Brain microvascular endothelial cell (primary cell): ENCODE results near the gene IMMP2L.

Experiments used
- DNase-seq: peaks from one replicate; pipeline ENCODE4 v3.0.0-alpha.2; 2020
- H3K27ac ChIP-seq: fragments of 250-450 bp; sonication (Bioruptor Pico); 2 replicates; pipeline ENCODE4 v1.5.1; 2020; ENCODE audit warnings: mild to moderate bottlenecking, moderate library complexity
- H3K27me3 ChIP-seq: fragments of 250-450 bp; sonication (Bioruptor Pico); replicated peaks from 2 replicates; pipeline ENCODE4 v1.5.1; 2020; ENCODE audit warnings: mild to moderate bottlenecking
- H3K36me3 ChIP-seq: fragments of 250-450 bp; sonication (Bioruptor Pico); replicated peaks from 2 replicates; pipeline ENCODE4 v1.5.1; 2020; ENCODE audit warnings: mild to moderate bottlenecking
- H3K4me3 ChIP-seq: 2 replicates; pipeline ENCODE4 v1.5.1; 2011; ENCODE audit warnings: low read depth, mild to moderate bottlenecking, control low read depth, low read length, moderate library complexity
- in situ Hi-C: cut with HindIII; loops from 2 replicates; pipeline ENCODE4 v1.10.0; 2017; ENCODE audit warnings: low sequenced_read_pairs, low pct_ligation_motif_present
- TF ChIP-seq, protein P1 (sequence below): IDR thresholded peaks from 2 replicates; pipeline ENCODE4 v1.5.1; 2011; ENCODE audit warnings: low read depth, mild to moderate bottlenecking, moderate library complexity, low read length, control low read depth, inconsistent platforms; ENCODE audit errors: missing control alignments

Gene IMMP2L

GRCh38 chr7:111146136-111146535 is 416.2 kb downstream of the IMMP2L start:
- in situ Hi-C loops = no loop called here
- no peak for DNase-seq
- no peak overlapping the region for H3K4me3 ChIP-seq
- no peak overlapping the region for H3K27ac ChIP-seq
- H3K27me3 ChIP-seq = no peaks in the 10 kb centered on the region
- H3K36me3 ChIP-seq = no peaks in the 10 kb centered on the region
- TF ChIP-seq, protein P1, sequence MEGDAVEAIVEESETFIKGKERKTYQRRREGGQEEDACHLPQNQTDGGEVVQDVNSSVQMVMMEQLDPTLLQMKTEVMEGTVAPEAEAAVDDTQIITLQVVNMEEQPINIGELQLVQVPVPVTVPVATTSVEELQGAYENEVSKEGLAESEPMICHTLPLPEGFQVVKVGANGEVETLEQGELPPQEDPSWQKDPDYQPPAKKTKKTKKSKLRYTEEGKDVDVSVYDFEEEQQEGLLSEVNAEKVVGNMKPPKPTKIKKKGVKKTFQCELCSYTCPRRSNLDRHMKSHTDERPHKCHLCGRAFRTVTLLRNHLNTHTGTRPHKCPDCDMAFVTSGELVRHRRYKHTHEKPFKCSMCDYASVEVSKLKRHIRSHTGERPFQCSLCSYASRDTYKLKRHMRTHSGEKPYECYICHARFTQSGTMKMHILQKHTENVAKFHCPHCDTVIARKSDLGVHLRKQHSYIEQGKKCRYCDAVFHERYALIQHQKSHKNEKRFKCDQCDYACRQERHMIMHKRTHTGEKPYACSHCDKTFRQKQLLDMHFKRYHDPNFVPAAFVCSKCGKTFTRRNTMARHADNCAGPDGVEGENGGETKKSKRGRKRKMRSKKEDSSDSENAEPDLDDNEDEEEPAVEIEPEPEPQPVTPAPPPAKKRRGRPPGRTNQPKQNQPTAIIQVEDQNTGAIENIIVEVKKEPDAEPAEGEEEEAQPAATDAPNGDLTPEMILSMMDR = no peak

DNA sequence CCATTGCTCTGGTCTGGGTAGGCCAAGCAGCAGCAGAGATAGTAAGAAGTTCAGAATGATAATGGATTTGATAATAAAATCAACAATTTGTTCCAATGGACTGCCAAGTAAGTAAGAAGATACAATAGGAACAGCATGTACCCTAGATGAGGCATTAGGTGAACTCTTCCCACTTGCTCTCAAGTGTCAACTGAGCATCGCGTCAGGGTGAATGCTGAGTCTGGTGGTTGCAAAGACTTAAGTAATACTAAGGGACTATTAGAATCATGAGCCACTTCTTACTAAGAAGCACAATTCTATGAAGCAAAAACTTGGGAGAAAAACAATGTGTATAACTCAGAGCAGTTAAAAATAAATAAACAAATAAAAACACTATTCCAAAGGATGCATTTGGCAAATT is 416.8 kb downstream of the IMMP2L start:
- no peaks in the 10 kb centered on the region for H3K36me3 ChIP-seq
- no peak overlapping the region for H3K4me3 ChIP-seq
- H3K27ac ChIP-seq = no peak overlapping the region
- TF ChIP-seq, protein P1 = no peak
- no peak for DNase-seq
- H3K27me3 ChIP-seq = no peaks in the 10 kb centered on the region
- in situ Hi-C loops = no loop called here

DNA sequence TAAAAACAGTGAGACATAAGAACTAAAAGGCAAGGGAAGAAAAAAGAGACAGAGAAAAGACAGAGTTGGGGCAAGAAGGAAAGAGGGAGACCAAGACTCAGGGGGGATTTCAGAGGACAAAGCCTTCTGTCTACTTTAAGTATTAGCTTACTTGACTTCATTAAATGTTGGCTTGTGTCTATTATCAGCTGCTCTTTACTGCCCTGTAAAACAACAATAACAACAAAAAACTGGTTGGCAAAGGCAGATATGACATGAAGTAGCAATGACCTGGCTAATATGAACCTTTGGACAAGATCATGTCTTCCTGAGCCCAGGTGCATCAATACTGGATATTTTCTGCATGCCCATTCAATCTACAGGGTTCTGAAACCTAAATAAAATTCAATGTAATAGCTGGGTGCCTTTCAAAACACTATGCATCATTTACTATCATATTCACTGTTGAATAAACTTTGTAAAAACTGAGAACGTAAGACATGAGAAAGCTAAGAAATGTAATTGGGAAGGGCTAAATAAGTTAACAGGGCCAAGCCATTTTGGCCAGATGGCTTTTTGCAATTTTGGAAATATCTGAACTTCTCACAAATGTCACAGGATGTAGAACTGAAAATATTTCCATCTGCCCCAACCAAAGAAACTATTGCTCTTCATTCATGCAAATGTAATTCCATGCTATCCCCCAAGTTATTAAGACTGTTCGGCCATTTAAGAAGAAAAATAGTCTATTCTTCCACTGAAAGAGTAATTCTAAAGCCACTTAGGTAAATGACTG is 422.0 kb downstream of the IMMP2L start:
- DNase-seq = no peak
- no peak overlapping the region for H3K27ac ChIP-seq
- H3K27me3 ChIP-seq = no peaks in the 10 kb centered on the region
- TF ChIP-seq, protein P1 = no peak
- in situ Hi-C loops = no loop called here
- H3K4me3 ChIP-seq = no peak overlapping the region
- no peaks in the 10 kb centered on the region for H3K36me3 ChIP-seq

DNA sequence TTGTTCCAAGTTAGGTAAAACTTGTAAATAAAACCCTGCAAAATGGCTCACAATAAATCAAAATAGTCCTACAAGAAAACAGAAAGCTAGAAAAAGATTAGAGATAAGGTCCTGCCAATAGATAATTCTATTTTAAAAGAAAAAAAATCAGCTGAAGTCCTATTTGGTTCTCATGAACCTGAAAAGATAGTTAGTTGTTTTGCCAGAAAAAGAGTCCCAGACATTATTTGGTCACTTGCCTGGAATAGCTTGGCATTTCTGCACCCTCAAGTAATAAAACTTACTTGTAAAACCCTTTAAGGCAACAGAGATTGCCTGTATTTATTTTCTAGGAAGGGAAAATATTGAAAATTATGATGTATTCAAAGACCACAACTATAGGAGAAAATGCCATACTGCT is 423.7 kb downstream of the IMMP2L start:
- H3K27ac ChIP-seq = peak overlapping the region; percentile 88
- in situ Hi-C loops = no loop called here
- no peak for DNase-seq

GRCh38 chr7:111138193-111138569 is 424.1 kb downstream of the IMMP2L start:
- Histone ChIP-seq H3K27ac (peak overlapping the region; percentile 88), H3K27me3 (no peaks in the 10 kb centered on the region), H3K36me3 (no peaks in the 10 kb centered on the region), H3K4me3 (no peak overlapping the region)
- in situ Hi-C loops = no loop called here
- DNase-seq = peak; percentile 56
- TF ChIP-seq, protein P1 = no peak

More for the DNA sequence above, 423.7 kb downstream of the IMMP2L start:
- Histone ChIP-seq H3K27me3 (no peaks in the 10 kb centered on the region), H3K36me3 (no peaks in the 10 kb centered on the region), H3K4me3 (no peak overlapping the region)
- TF ChIP-seq, protein P1 = no peak
